HG02938 (cell line): ENCODE measurements around the gene CEP135.
A peak's percentile ranks its signal among the peaks of the same experiment; 100 is the strongest.

Experiments
- ATAC-seq: cut with Tn5 transposase; IDR thresholded peaks from one replicate; pipeline ENCODE4 v1.9.1; 2021; ENCODE audit warnings: mild to moderate bottlenecking, moderate library complexity; ENCODE audit not compliant: unreplicated experiment

CEP135 gene

DNA sequence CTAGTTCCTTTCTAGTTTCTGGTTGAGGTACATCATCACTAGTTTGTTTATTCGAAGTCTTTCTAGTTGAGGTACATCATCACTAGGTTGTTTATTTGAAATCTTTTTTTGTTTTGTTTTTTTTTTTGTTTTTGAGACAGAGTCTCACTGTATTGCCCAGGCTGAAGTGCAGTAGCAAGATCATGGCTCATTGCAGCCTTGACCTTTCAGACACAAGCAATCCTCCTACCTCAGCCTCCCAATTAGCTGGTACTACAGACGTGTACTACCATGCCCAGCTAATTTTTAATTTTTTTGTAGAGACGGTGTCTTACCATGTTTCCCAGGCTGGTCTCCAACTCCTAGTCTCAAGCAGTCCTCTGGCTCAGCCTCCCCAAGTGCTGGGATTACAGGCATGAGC is 54.9 kb downstream of the CEP135 start:
- no peak for ATAC-seq

DNA sequence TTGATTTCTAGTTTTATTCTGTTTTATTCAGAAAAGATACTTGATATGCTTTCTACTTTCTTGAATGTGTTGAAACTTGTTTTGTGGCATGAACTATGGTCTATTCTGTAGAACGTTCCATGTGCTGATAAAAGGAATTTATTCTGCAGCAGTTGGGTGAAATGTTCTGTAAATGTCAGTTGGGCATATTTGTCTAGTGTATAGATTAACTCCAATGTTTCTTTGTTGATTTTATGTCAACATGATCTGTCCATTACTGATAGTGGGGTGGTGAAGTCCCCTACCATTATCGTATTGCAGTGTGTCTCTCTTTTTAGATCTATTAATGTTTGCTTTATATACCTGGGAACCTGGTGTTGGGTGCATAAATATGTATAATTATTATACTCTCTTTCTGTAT is 55.5 kb downstream of the CEP135 start:
- ATAC-seq: no peak

DNA sequence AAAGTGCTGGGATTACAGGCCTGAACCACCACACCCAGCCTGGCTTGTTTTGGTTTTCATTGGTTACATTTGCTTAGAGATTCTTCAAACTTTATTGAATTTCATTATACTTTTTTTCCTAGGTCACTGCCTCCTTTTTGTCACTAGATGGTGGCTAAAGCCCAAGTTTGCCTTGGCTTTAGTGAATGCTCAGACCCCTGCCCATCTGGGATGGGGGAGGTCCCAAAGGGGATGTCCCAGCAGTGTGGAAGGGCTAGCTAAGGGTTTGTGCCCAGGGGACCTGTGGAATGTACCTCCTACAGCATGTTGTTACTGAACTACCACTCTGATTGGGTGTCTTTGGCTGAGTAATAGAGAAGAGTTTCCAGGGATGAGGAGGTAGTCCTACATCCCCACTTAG is 58.4 kb downstream of the CEP135 start:
- no peak for ATAC-seq

GRCh38 chr4:56008206-56008605 is 59.5 kb downstream of the CEP135 start:
- no peak for ATAC-seq

GRCh38 chr4:56026596-56026995 is 77.9 kb downstream of the CEP135 start:
- ATAC-seq: no peak

GRCh38 chr4:56028165-56028564 is 79.4 kb downstream of the CEP135 start:
- no peak for ATAC-seq

DNA sequence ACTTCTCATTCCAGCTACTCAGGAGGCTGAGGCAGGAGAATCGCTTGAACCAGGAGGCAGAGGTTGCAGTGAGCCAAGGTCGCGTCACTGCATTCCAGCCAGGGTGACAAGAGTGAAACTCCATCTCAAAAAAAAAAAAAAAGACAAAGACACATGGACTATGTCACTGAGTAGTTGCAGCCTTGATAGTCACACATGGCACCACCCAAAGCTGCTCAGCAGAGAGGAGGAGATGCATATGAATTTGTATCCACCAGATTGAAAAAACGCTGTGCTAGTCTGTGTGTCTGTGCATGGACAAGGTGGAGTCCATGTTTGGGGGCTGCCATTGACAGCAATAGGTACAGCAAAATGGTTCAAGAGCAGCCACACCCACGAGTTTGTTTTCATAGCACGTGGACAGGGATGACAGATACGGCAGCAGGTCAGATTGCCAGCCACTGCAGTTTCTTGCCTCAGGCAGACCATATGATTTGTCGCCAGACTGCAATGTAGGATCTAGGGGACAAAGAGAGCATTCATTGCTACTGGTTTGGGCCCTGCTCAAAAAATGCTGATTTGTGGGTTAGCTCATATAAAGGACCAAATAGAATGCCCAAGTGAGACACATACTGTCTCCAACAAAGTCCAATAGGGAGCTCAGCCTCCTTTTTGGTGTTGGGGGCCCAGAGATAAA is 89.9 kb downstream of the CEP135 start:
- no peak for ATAC-seq

DNA sequence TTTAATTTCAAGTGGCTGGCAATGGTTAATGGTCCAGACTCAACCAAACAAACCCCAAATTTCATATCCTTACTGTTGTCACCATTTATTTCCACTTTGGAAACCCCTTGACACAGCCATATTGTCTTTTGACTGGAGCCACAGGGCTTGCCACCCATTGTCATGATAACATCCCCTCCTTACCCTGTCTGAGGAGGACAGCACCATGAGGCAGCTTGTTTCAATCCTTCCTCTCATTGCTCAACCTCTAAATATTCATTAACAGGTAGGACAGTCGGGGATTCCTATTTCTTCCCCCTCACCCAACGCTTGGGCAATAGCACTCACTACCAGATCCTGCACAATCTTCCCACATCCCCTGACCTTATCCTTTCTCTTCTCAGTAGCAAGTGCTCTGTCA is 92.1 kb downstream of the CEP135 start:
- ATAC-seq: no peak

DNA sequence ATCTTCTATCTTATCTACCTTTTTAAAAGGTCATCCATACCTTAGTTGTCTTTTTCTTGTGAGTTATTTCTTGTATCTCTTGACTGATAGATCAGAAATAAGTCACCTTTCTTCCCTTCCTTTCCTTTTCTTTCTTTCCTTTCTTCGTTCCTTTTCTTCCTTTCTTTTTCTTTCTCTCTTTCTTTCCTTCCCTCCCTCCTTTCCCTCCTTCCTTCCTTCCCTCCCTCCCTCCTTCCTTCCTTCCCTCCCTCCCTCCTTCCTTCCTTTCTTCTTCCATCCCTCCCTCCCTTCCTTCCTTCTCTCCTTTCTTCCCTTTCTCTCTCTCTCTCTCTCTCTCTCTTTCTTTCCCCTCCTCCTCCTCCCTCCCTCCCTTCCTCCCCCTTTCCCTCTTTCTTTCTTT is 93.5 kb downstream of the CEP135 start:
- ATAC-seq: no peak

- no peak for ATAC-seq
Observed at GRCh38 chr4:56048383-56048701, 99.6 kb downstream of the CEP135 start.

DNA sequence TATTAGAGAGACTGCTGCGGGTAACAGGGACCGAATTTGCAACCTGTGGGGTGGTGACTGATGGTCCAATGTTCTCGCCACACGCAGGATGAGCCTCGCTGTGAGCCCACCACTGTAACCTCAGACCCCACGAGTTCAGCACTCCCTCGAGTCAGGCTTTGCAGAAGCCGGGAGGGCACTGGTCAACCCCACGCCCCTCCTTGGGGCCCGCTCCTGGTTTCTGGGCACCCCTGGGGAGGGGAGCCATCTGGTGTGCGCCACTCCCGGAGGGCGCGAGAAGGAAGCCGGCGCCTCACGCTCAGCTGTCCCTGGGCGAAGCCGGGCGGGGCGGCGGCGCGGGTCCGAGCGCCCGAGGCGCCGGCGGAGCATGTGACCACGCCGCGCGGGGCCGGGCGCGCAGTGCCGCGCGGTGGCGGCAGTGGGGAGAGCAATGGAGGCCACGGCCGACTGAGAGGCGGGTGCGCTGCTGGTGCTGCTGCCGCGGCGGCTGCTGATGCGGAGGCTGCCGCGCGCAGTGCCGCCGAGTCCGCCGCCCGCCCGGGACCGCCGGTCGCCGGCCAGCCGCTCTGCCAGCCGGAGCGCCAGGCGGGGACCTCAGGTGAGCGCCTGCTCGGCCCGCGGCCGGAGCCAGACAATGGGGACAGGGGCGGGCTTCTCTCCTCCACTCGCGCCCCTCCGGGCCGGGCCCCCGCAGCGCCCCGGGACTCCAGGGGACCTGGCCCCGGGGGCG is 100.1 kb downstream of the CEP135 start:
- ATAC-seq: peak; percentile 94

- no peak for ATAC-seq
Observed at GRCh38 chr4:56050625-56051024, 101.9 kb downstream of the CEP135 start.

DNA sequence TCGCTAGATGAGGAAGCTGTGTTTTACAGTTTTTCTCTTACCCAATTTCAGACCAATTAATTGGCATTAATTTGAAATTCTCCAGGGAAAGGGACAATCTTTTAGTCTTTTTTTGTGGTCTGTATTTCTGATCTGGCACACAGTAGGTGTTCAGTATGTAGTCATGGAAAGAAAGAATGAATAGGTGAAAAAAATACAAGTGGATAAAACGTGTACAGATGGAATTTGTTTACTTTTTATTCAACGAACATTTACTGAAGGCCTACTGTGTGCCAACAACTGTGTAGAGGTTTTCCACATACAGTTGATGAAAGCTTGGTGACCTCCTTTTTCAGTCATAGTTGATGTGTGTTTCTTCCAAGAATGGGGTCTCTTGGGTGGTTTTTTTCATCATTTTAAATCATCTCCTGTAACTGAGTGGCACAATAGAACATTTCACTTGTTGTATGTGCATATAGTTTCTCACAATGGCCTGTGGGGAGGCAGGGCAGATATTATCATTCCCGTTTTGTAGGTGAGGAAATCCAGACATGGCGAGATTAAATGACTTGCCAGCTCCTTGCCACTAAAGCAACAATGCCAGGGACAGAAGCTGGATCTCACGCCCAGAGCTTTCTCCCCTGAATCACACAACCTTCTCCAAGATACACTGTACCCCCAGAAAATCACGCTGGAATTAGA is 102.4 kb downstream of the CEP135 start:
- ATAC-seq: no peak

GRCh38 chr4:56051710-56052075 is 102.9 kb downstream of the CEP135 start:
- ATAC-seq: no peak

DNA sequence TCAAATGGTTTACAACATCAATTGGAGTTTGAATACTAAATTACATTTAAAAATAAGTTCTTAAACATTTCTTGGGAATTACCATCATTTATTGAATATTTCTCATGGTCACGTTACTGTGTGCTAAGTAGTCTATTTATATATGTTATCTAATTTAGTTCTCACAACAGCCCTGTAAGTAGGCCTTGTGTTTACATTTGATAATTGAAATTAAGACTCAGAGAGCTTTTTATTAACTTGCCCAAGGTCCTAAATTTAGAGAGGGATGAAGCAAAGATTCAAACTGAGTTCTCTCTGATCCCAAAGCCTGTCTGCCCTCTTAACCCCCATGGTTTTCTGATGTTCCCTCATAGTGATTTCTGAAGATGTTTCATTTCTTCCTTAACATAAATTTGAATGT is 103.7 kb downstream of the CEP135 start:
- no peak for ATAC-seq

DNA sequence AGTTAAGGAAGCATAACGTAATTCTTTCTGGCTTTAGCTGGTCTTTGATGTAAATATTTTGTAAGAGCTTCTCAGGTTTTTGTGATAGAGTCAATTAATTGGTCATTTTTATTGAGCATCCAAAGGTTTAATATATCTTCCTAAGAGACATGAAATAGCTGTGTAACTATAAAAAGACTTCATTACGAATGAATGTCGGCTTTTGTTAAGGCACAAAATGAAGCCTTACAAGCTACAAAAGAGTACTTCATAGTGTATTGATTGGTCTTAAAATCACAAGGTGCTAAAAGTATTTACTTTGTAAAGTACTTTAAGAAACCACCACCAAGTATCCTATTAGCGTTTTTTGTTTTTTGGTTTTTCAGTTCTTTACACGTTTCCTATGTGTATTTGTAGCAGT is 104.2 kb downstream of the CEP135 start:
- no peak for ATAC-seq

DNA sequence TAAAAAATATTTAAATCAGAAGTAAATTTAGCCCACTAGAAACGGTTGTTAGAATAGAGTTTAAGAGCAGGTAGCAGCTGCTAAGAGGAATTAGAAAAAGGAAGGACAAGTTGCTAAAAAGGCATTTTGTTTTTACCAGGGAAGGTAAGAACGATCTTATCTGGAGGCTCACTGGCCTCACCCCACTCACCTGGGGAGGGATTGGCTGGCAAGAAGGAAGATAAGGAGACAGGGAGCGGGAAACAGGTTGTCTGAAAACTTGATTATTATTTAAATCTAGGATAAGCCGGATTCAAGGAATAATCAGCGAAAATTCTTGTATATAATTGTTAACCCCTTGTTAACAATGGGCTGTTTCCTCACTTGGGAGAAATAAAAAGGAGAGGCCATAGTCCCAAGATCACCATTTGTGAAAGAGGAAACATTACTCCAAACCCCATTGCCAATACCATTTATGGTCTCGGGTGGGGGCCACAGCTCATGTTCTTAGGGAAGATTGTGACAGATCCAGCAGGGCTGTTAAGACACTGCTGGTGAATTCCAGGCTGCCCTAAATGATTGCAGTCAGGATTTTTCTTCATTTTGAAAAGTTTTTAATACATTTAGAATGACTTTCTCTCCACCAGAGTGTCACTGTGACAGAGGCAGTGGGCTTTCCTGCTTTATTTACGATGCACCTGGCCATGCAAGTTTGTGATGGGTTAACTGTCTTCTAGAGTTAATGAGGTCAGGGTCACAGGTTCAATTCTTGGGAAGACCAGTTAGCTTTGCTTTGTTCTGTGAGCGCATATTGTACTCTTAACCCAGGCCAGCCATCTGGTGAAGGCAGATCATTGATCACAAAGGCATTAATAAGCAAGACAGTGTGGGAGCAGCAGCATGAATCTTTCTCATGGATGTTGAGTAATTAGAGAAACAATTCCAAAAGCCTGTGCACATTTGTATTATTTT is 106.6 kb downstream of the CEP135 start:
- ATAC-seq: no peak

DNA sequence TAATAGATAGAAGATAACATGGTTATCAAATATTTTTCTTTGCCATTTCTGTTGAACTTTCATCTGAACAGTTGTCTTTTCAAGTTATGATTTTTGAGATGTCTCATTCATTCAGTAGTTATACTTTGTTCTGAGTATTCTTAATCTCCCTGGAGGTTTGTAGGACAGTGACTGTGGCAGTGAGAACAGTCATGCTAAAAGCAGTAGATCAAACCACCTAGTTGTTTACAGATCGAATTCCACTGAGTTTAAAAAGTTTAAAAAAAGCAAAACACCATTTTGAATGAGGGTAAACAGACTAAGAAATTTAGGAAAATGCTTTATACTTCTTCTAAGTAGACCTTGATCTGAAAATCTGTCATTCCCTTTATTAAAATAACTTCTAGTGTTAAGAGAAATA is 107.2 kb downstream of the CEP135 start:
- ATAC-seq: no peak

GRCh38 chr4:56058555-56058954 is 109.8 kb downstream of the CEP135 start:
- no peak for ATAC-seq

DNA sequence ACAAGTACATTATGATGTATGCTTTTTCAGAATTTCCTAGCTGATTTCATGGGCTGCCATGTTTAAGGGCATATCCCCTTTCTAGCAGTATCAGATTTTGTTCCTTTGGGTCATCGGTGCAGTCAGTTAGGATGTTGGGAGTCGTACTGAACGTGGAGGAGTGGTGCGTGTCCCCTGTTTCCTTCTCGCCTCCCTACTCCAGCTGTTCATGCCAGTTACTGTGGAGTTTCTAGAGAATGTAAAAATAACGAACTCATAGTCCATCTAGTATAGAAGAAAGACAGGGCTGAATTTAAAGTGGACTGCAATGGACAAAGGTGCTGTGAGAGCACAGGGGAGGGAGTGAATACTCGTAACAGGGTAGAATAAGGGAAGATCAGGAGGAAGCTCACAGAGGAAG is 111.3 kb downstream of the CEP135 start:
- ATAC-seq: no peak

DNA sequence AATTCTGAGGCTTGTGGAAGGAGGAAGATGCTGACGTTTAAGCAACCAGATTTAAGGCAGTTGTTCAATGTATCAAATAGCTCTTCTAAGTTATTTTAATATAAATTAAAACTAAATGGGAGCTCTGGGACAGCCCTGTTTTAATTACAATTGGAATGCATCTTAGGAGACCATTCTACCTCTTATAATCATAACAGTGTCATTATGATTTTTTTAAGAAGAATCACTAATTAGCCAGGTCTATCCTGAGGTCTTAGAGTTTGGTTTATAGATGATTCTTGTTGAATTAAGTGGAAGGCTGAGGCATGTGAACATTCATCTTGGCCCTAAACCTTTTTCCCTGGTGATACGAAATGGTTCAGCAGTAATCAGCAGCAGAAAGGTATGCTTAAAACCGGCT is 113.4 kb downstream of the CEP135 start:
- no peak for ATAC-seq
